ENCODE results near the gene RHOT2. TPM values are rescaled to one million over a fixed set of nuclear protein-coding genes. Genes with fewer than 3 reads are reported as not detected.

RHOT2 gene
- total and polyA plus RNA-seq, 9 of the 15 experiments (the other 6 are each of a cell fraction or from before 2014, with no cell fraction given): 5.0 to 373 (median 112) TPM

DNA sequence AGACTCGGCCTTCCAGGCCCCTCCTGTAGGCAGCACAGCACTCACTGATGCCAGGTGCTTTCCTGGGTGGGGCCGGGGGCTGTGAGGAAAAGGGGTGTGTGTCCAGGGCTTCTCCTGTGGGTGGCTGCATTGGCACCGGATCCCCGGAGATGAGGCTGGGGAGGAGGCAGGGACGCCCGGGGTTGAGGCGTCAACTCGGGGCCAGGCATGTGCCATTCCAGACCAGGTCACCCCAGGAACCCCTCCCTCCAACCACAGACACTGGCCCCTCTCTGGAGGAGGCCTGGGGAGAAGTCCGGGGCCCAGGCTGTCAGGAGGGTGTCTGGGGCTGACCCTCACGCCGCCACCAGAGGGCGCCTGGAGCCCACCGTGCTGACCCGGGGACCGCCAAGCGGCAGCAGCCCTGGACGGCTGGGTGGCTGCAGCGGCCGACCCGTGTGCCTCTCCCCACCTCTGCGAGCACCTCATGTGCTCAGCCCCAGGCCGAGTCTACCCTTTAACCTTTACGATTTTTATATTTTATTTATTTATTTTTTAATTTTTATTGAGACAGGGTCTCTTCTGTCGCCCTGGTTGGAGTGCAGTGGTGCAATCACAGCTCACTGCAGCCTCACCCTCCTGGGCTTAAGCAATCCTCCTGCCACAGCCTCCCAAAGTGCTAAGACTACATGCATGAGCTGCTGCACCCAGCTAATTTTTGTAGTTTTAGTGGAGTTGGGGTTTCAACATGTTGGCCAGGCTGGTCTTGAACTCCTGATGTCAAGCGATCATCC, 43.8 kb downstream of the RHOT2 start (continued):
- TF ChIP-seq, protein P1, sequence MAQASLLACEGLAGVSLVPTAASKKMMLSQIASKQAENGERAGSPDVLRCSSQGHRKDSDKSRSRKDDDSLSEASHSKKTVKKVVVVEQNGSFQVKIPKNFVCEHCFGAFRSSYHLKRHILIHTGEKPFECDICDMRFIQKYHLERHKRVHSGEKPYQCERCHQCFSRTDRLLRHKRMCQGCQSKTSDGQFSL (CRISPR knock-in tag; IDR thresholded peaks at IDR 0.05): peak; percentile 49; the same call in 1 of the 2 replicates
- TF ChIP-seq, protein P1 (tag; IDR thresholded peaks at IDR 0.05): no peak
- TF ChIP-seq GABPB1 (CRISPR knock-in tag; IDR thresholded peaks at IDR 0.05) (peak; percentile 43; the same call in 1 of the 2 replicates), ADNP (tag; IDR thresholded peaks at IDR 0.05) (no peak), CREM (IDR thresholded peaks at IDR 0.05; ENCODE audit: low read depth) (peak; percentile 47; the same call in 1 of the 2 replicates), JUN (IDR thresholded peaks at IDR 0.05; ENCODE audit: borderline replicate concordance, low read depth, low read length) (0 out of 2 replicates have a peak, but pooled peaks have one; percentile 17), JUN (CRISPR knock-in tag; IDR thresholded peaks at IDR 0.05; ENCODE audit: borderline replicate concordance) (no peak), FIP1L1 (IDR thresholded peaks at IDR 0.05; ENCODE audit: low read depth, low read length, poor library complexity, severe bottlenecking) (peak; percentile 49), RB1 (IDR thresholded peaks at IDR 0.05; ENCODE audit: low read depth) (peak; percentile 90), ZNF41 (CRISPR knock-in tag; conservative IDR thresholded peaks at IDR 0.05) (no peak), MIER1 (IDR thresholded peaks at IDR 0.05; ENCODE audit: low read depth) (no peak), TBL1XR1 (IDR thresholded peaks at IDR 0.05; ENCODE audit: low read length in 2 of 2) (no peak)
- TF ChIP-seq, protein P2, sequence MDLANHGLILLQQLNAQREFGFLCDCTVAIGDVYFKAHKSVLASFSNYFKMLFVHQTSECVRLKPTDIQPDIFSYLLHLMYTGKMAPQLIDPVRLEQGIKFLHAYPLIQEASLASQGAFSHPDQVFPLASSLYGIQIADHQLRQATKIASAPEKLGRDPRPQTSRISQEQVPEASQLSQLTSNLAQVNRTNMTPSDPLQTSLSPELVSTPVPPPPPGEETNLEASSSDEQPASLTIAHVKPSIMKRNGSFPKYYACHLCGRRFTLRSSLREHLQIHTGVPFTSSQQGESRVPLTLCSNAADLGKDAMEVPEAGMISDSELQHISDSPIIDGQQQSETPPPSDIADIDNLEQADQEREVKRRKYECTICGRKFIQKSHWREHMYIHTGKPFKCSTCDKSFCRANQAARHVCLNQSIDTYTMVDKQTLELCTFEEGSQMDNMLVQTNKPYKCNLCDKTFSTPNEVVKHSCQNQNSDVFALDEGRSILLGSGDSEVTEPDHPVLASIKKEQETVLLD (IDR thresholded peaks at IDR 0.05): no peak
- TF ChIP-seq, protein P3, sequence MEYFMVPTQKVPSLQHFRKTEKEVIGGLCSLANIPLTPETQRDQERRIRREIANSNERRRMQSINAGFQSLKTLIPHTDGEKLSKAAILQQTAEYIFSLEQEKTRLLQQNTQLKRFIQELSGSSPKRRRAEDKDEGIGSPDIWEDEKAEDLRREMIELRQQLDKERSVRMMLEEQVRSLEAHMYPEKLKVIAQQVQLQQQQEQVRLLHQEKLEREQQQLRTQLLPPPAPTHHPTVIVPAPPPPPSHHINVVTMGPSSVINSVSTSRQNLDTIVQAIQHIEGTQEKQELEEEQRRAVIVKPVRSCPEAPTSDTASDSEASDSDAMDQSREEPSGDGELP (CRISPR knock-in tag; IDR thresholded peaks at IDR 0.05; ENCODE audit: borderline replicate concordance): peak; percentile 70
- TF ChIP-seq, protein P4, sequence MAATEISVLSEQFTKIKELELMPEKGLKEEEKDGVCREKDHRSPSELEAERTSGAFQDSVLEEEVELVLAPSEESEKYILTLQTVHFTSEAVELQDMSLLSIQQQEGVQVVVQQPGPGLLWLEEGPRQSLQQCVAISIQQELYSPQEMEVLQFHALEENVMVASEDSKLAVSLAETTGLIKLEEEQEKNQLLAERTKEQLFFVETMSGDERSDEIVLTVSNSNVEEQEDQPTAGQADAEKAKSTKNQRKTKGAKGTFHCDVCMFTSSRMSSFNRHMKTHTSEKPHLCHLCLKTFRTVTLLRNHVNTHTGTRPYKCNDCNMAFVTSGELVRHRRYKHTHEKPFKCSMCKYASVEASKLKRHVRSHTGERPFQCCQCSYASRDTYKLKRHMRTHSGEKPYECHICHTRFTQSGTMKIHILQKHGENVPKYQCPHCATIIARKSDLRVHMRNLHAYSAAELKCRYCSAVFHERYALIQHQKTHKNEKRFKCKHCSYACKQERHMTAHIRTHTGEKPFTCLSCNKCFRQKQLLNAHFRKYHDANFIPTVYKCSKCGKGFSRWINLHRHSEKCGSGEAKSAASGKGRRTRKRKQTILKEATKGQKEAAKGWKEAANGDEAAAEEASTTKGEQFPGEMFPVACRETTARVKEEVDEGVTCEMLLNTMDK (IDR thresholded peaks at IDR 0.05; ENCODE audit: borderline replicate concordance, insufficient read depth, low read depth, low read length, poor library complexity, severe bottlenecking): peak; percentile 61
- TF ChIP-seq, protein P5, sequence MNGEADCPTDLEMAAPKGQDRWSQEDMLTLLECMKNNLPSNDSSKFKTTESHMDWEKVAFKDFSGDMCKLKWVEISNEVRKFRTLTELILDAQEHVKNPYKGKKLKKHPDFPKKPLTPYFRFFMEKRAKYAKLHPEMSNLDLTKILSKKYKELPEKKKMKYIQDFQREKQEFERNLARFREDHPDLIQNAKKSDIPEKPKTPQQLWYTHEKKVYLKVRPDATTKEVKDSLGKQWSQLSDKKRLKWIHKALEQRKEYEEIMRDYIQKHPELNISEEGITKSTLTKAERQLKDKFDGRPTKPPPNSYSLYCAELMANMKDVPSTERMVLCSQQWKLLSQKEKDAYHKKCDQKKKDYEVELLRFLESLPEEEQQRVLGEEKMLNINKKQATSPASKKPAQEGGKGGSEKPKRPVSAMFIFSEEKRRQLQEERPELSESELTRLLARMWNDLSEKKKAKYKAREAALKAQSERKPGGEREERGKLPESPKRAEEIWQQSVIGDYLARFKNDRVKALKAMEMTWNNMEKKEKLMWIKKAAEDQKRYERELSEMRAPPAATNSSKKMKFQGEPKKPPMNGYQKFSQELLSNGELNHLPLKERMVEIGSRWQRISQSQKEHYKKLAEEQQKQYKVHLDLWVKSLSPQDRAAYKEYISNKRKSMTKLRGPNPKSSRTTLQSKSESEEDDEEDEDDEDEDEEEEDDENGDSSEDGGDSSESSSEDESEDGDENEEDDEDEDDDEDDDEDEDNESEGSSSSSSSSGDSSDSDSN (IDR thresholded peaks at IDR 0.05; ENCODE audit: borderline replicate concordance in 1 of 2, low read depth in 2 of 2, low read length in 2 of 2): peak in 1 of 2 experiments; percentile 48; a peak in 1 of 4 replicates
- TF ChIP-seq, protein P6, sequence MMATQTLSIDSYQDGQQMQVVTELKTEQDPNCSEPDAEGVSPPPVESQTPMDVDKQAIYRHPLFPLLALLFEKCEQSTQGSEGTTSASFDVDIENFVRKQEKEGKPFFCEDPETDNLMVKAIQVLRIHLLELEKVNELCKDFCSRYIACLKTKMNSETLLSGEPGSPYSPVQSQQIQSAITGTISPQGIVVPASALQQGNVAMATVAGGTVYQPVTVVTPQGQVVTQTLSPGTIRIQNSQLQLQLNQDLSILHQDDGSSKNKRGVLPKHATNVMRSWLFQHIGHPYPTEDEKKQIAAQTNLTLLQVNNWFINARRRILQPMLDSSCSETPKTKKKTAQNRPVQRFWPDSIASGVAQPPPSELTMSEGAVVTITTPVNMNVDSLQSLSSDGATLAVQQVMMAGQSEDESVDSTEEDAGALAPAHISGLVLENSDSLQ (IDR thresholded peaks at IDR 0.05): no peak

Measured in K562 (cell line).